Karpas-422 (cell line): ENCODE data around the gene RNASE9. TPM values are rescaled to one million over a fixed set of nuclear protein-coding genes. Genes with fewer than 3 reads are reported as not detected.
A peak's percentile ranks its signal among the peaks of the same experiment; 100 is the strongest.
"Not testable (repeated sequence)": the region's sequence is repeated elsewhere in the genome, so short reads cannot be mapped to it uniquely, and the experiment has no call there.

ENCODE experiments used
- DNase-seq: peaks from one replicate; pipeline ENCODE4 v3.0.0-alpha.2; 2015
- H2AFZ ChIP-seq: fragments of 200-600 bp; sonication (generic); 2 replicates; pipeline ENCODE4 v1.6.1; 2014; ENCODE audit warnings: antibody characterized with exemption, low read length, mixed read lengths
- H3K27ac ChIP-seq: fragments of 200-600 bp; sonication (generic); 2 replicates; pipeline ENCODE4 v1.5.1; 2014; ENCODE audit warnings: mild to moderate bottlenecking, low read length, moderate library complexity
- H3K27me3 ChIP-seq: fragments of 200-600 bp; sonication (generic); 2 replicates; pipeline ENCODE4 v1.6.1; 2014; ENCODE audit warnings: low read length, mixed read lengths
- H3K36me3 ChIP-seq: fragments of 200-600 bp; sonication (generic); 2 replicates; pipeline ENCODE4 v1.6.1; 2014; ENCODE audit warnings: low read length, mixed read lengths; ENCODE audit not compliant: insufficient read depth
- H3K4me1 ChIP-seq: fragments of 200-600 bp; sonication (generic); 2 replicates; pipeline ENCODE4 v1.6.1; 2014; ENCODE audit warnings: mild to moderate bottlenecking, low read length, mixed read lengths
- H3K4me2 ChIP-seq: fragments of 200-600 bp; sonication (generic); 2 replicates; pipeline ENCODE4 v1.6.1; 2014; ENCODE audit warnings: low read length, low read depth, mild to moderate bottlenecking; ENCODE audit not compliant: poor library complexity, severe bottlenecking
- H3K4me3 ChIP-seq: fragments of 200-600 bp; sonication (generic); 2 replicates; pipeline ENCODE4 v1.5.1; 2014; ENCODE audit warnings: mild to moderate bottlenecking, antibody characterized with exemption, low read length, mixed read lengths
- H3K79me2 ChIP-seq: fragments of 200-600 bp; sonication (generic); 2 replicates; pipeline ENCODE4 v1.6.1; 2014; ENCODE audit warnings: mild to moderate bottlenecking, low read length, mixed read lengths
- H3K9ac ChIP-seq: fragments of 200-600 bp; sonication (generic); 2 replicates; pipeline ENCODE4 v1.6.0; 2014; ENCODE audit warnings: low read length
- H3K9me2 ChIP-seq: fragments of 200-600 bp; sonication (generic), shearing (Covaris generic); replicated peaks from 2 replicates; pipeline ENCODE4 v1.6.0; 2014; ENCODE audit warnings: mild to moderate bottlenecking, low read length, moderate library complexity; ENCODE audit not compliant: insufficient read depth
- H3K9me3 ChIP-seq: fragments of 300-700, 200-600 bp; sonication (generic); 2 replicates; pipeline ENCODE4 v1.6.1; 2014; ENCODE audit warnings: low read length, mixed read lengths
- H4K20me1 ChIP-seq: fragments of 200-600 bp; sonication (generic); 2 replicates; pipeline ENCODE4 v1.6.1; 2014; ENCODE audit warnings: mild to moderate bottlenecking, antibody characterized with exemption, low read length, low read depth; ENCODE audit not compliant: insufficient read depth
- total RNA-seq: library from RNA; depleted of rRNA; stranded (reverse); fragments of >200 nt; shearing (Covaris generic); gene quantifications from 2 replicates; pipeline ENCODE4 v1.2.3, GENCODE V29; 2014; ENCODE audit warnings: low replicate concordance

Gene RNASE9
- total RNA-seq, 1 experiment from 2014 or later: not detected

DNA sequence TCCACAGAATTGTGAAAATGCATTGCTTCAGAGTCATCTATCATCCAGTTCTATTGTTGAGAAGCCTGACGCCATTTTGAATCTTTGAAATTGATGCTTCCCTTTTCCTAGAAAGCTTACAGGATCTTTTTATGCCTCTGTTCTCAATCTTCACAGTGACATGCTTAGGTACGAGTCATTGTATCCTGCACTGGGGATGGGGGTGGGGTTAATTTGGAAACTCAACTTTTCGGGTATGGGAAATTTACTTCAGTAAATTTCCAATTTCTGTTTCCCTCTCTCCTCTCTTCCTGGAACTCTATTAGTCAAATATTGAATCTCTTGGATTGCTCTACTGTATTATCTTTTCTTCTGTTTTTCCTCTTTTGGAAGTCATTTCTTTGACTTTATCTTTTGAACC, 31.0 kb downstream of the RNASE9 start:
- no peak overlapping the region for H3K27ac ChIP-seq
- no peaks in the 10 kb centered on the region for H4K20me1 ChIP-seq
- H3K9me3 ChIP-seq: no peaks in the 10 kb centered on the region
- DNase-seq: no peak
- no peaks in the 10 kb centered on the region for H3K9me2 ChIP-seq
- no peak overlapping the region for H3K4me3 ChIP-seq
- H2AFZ ChIP-seq: no peak overlapping the region
- H3K9ac ChIP-seq: no peak overlapping the region
- no peak overlapping the region for H3K4me2 ChIP-seq
- H3K27me3 ChIP-seq: no peaks in the 10 kb centered on the region
- H3K79me2 ChIP-seq: no peaks in the 10 kb centered on the region
- H3K36me3 ChIP-seq: no peaks in the 10 kb centered on the region
- no peaks in the 10 kb centered on the region for H3K4me1 ChIP-seq

DNA sequence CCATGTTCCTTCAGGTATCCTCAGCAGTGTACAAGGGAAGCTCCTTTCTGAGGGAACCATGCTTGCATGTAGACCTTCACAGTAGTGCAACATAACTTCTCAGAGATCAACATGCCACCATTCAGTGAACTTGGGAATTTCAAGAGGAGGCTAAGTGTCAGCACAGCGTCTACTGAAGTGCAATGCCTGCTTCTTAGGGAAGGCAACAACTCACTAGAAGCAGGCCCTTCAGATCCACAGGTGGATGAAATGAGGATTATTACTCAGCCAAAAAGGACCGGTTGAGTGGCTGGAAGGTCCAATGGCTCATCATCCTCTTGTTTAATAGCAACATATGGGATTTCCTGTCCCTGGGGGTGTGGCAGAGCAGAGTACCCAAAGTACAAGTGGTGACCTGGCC, 36.8 kb downstream of the RNASE9 start:
- peaks cover 6% of the 10 kb centered on the region for H3K4me1 ChIP-seq
- no peak overlapping the region for H3K27ac ChIP-seq
- no peaks in the 10 kb centered on the region for H3K79me2 ChIP-seq
- no peak overlapping the region for H3K9ac ChIP-seq
- H3K27me3 ChIP-seq: no peaks in the 10 kb centered on the region
- no peaks in the 10 kb centered on the region for H3K36me3 ChIP-seq
- no peaks in the 10 kb centered on the region for H4K20me1 ChIP-seq
- no peak overlapping the region for H3K4me2 ChIP-seq
- H3K9me2 ChIP-seq: no peaks in the 10 kb centered on the region
- no peaks in the 10 kb centered on the region for H3K9me3 ChIP-seq
- DNase-seq: no peak
- no peak overlapping the region for H3K4me3 ChIP-seq
- H2AFZ ChIP-seq: no peak overlapping the region

DNA sequence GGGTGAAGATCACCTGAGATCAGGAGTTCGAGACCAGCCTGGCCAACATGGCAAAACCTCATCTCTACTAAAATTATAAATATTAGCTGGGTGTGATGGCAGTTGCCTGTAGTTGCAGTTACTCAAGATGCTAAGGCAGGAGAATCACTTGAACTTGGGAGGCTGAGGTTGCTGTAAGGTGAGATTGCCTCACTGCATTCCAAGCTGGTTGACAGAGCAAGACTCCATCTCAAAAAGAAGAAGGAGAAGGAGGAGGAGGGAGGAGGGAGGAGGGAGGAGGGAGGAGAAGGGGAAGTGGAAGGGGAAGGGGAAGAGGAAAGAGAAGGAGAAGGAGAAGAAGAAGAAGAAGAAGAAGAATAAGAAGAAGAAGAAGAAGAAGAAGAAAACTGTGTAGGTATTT, 38.5 kb downstream of the RNASE9 start:
- H3K4me3 ChIP-seq: no peak overlapping the region
- H3K9me3 ChIP-seq: no peaks in the 10 kb centered on the region
- no peak overlapping the region for H3K4me2 ChIP-seq
- no peaks in the 10 kb centered on the region for H3K79me2 ChIP-seq
- DNase-seq: no peak
- no peak overlapping the region for H3K27ac ChIP-seq
- H3K9me2 ChIP-seq: no peaks in the 10 kb centered on the region
- H2AFZ ChIP-seq: no peak overlapping the region
- H3K36me3 ChIP-seq: no peaks in the 10 kb centered on the region
- no peak overlapping the region for H3K9ac ChIP-seq
- peaks cover 6% of the 10 kb centered on the region for H3K4me1 ChIP-seq
- no peaks in the 10 kb centered on the region for H3K27me3 ChIP-seq
- no peaks in the 10 kb centered on the region for H4K20me1 ChIP-seq

DNA sequence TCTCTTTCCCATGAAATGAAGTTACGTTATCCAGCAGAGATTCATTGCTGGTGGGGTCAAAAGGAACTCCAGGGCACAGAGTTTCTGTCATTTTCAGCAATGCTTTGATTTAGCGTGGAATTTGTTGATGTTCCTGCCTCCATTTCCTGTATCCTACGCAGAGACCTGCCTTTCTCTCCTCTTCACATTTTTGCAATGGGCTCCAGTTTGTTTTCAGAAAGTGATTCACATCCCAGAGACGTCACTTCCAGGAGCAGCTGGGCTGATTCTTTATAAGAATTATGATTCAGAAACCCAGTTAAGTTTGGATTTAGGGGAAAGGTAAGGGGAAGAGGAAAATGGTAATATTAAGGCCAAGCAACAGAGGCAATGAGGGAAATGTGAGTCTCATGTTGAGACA, 43.9 kb downstream of the RNASE9 start:
- no peak for DNase-seq
- no peak overlapping the region for H3K27ac ChIP-seq
- no peaks in the 10 kb centered on the region for H3K79me2 ChIP-seq
- no peaks in the 10 kb centered on the region for H3K9me3 ChIP-seq
- H3K4me1 ChIP-seq: peaks cover 7% of the 10 kb centered on the region
- H2AFZ ChIP-seq: no peak overlapping the region
- no peaks in the 10 kb centered on the region for H4K20me1 ChIP-seq
- H3K4me2 ChIP-seq: no peak overlapping the region
- no peaks in the 10 kb centered on the region for H3K27me3 ChIP-seq
- H3K36me3 ChIP-seq: no peaks in the 10 kb centered on the region
- no peaks in the 10 kb centered on the region for H3K9me2 ChIP-seq
- H3K9ac ChIP-seq: no peak overlapping the region
- no peak overlapping the region for H3K4me3 ChIP-seq

DNA sequence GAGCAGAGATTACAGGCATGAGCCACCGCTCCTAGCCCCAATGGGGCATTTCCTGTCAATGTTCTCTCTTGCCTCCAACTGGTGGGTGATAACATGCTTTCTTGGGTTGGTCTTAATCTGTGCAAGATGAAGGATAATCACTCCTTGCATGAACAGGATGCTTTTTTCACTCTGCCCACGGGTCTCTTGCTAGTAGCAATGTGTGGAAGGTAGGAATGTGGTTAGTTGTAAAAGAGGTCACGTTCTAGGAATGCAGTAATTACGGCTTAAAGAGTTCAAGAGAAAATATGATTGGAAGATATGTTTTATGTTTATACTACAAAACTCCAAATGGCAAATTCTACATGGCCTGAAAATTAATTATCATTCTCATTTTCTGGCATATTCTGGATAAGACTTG, 45.0 kb downstream of the RNASE9 start:
- Histone ChIP-seq H3K79me2 (no peaks in the 10 kb centered on the region), H3K4me1 (peaks cover 10% of the 10 kb centered on the region), H2AFZ (no peak overlapping the region), H3K9me2 (no peaks in the 10 kb centered on the region), H3K9ac (no peak overlapping the region), H3K4me2 (no peak overlapping the region), H3K9me3 (no peaks in the 10 kb centered on the region), H3K4me3 (no peak overlapping the region), H4K20me1 (no peaks in the 10 kb centered on the region), H3K36me3 (no peaks in the 10 kb centered on the region), H3K27me3 (no peaks in the 10 kb centered on the region), H3K27ac (no peak overlapping the region)
- DNase-seq: no peak

DNA sequence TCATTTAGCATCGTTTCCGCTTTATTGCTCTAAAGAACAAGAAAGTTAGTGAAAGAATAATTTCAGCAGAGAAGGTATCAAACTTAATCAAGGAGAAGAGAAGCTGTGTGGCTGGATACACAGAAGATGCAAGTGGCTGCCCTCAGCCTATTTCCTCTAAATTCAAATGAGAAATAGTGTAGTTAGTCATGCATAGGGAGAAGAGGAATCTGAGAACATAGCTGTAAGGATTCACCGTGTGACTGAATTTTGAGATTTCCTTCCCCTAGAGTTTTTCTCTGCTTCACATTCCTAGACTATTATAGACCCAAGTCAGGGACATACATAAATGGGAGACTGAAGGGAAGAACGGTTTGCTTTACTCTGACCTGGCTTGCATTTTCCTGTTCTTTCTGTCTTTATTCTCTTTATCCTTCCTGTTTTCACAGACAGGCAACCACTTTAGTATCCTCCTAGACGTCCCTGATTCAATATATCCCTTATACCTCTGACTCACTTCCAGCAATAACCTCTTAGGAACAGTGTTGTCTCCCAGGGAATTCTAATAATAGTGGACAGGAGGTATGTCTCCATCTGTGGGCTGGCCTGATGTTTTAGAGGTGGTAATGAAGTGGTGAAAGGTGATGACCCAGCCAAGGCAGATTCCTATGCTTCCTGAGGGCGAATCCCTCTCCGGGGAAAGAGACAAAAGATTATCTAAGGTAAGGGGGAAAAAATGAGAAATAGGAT, 48.5 kb downstream of the RNASE9 start:
- H3K9me3 ChIP-seq: no peaks in the 10 kb centered on the region
- H3K4me3 ChIP-seq: no peak overlapping the region
- no peak overlapping the region for H3K4me2 ChIP-seq
- H3K36me3 ChIP-seq: no peaks in the 10 kb centered on the region
- H4K20me1 ChIP-seq: no peaks in the 10 kb centered on the region
- no peaks in the 10 kb centered on the region for H3K27me3 ChIP-seq
- no peak overlapping the region for H3K9ac ChIP-seq
- H2AFZ ChIP-seq: no peak overlapping the region
- no peak for DNase-seq
- no peak overlapping the region for H3K27ac ChIP-seq
- H3K4me1 ChIP-seq: peaks cover 10% of the 10 kb centered on the region
- no peaks in the 10 kb centered on the region for H3K9me2 ChIP-seq
- H3K79me2 ChIP-seq: no peaks in the 10 kb centered on the region

DNA sequence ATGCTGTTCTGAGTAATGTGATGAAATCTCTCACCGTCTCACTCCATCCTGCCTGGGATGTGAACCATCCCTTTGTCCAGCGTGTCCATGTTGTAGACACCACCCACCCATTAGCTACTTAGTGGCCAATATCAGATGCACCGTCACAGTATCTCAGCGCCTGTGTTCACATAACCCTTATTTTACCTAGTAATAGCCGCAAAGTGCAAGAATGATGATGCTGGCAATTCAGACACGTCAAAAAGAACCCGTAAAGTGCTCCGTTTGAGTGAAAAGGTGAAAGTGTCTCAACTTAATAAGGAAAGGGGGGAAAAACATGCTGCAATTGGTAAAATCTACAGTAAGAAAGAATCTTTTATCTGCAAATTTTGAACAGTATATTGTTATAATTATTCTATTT, 52.5 kb downstream of the RNASE9 start:
- Histone ChIP-seq H3K9me3 (no peaks in the 10 kb centered on the region), H4K20me1 (no peaks in the 10 kb centered on the region), H3K4me1 (peaks cover 10% of the 10 kb centered on the region), H3K9ac (no peak overlapping the region), H2AFZ (peak overlapping the region; percentile 47; the same call in 1 of the 2 replicates), H3K36me3 (no peaks in the 10 kb centered on the region), H3K27me3 (no peaks in the 10 kb centered on the region), H3K4me2 (no peak overlapping the region), H3K4me3 (no peak overlapping the region), H3K79me2 (no peaks in the 10 kb centered on the region), H3K27ac (no peak overlapping the region), H3K9me2 (no peaks in the 10 kb centered on the region)
- no peak for DNase-seq

DNA sequence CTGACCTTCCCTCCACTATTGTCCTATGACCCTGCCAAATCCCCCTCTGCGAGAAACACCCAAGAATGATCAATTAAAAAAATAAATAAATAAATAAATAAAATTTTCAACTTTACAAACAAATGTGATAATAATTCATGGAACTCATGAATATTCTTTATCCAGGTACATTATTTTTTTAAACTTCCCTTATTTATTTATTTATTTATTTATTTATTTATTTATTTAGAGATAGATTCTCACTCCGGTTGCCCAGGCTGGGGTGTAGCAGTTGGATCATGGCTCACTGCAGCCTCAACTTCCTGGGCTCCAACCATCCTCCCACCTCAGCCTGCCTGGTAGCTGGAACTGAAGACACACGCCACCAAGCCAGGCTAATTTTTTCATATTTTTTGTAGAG, 53.3 kb downstream of the RNASE9 start:
- not testable (repeated sequence) for H3K4me1 ChIP-seq, H3K4me2 ChIP-seq, DNase-seq, H3K9me2 ChIP-seq, H3K9me3 ChIP-seq, H3K27me3 ChIP-seq, H3K27ac ChIP-seq, H3K36me3 ChIP-seq, H2AFZ ChIP-seq, H4K20me1 ChIP-seq, H3K4me3 ChIP-seq, H3K79me2 ChIP-seq, H3K9ac ChIP-seq
